HCEC 1CT (cell line): ENCODE measurements around the gene RIMBP3B.
"Not testable (repeated sequence)": the region's sequence is repeated elsewhere in the genome, so short reads cannot be mapped to it uniquely, and the experiment has no call there.

Source experiments
- DNase-seq: peaks from one replicate; pipeline ENCODE4 v3.0.0-alpha.2; 2017

The RIMBP3B gene, protein sequence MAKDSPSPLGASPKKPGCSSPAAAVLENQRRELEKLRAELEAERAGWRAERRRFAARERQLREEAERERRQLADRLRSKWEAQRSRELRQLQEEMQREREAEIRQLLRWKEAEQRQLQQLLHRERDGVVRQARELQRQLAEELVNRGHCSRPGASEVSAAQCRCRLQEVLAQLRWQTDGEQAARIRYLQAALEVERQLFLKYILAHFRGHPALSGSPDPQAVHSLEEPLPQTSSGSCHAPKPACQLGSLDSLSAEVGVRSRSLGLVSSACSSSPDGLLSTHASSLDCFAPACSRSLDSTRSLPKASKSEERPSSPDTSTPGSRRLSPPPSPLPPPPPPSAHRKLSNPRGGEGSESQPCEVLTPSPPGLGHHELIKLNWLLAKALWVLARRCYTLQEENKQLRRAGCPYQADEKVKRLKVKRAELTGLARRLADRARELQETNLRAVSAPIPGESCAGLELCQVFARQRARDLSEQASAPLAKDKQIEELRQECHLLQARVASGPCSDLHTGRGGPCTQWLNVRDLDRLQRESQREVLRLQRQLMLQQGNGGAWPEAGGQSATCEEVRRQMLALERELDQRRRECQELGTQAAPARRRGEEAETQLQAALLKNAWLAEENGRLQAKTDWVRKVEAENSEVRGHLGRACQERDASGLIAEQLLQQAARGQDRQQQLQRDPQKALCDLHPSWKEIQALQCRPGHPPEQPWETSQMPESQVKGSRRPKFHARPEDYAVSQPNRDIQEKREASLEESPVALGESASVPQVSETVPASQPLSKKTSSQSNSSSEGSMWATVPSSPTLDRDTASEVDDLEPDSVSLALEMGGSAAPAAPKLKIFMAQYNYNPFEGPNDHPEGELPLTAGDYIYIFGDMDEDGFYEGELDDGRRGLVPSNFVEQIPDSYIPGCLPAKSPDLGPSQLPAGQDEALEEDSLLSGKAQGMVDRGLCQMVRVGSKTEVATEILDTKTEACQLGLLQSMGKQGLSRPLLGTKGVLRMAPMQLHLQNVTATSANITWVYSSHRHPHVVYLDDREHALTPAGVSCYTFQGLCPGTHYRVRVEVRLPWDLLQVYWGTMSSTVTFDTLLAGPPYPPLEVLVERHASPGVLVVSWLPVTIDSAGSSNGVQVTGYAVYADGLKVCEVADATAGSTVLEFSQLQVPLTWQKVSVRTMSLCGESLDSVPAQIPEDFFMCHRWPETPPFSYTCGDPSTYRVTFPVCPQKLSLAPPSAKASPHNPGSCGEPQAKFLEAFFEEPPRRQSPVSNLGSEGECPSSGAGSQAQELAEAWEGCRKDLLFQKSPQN (N-terminal part only)

DNA sequence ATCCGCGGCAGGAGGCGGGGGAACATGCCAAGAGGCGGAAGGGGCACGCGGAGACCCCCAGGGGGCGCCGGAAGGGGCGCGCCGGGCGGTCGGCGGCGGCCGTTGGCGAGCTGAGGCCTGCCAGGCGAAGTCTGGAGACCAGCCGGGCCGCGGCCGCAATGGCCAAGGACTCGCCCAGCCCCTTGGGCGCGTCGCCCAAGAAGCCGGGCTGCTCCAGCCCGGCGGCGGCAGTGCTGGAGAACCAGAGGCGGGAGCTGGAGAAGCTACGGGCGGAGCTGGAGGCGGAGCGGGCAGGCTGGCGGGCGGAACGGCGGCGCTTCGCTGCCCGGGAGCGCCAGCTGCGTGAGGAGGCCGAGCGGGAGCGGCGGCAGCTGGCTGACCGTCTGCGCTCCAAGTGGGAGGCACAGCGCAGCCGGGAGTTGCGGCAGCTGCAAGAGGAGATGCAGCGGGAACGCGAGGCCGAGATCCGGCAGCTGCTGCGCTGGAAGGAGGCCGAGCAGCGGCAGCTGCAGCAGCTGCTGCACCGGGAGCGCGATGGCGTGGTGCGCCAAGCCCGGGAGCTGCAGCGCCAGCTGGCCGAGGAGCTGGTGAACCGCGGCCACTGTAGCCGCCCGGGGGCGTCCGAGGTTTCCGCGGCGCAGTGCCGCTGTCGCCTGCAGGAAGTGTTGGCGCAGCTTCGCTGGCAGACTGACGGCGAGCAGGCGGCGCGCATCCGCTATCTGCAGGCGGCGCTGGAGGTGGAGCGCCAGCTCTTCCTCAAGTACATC lies at the start of gene RIMBP3B:
Gene RIMBP3B, plus strand, starts transcription at position 51 of the 767 bp plus-strand sequence. Its CDS starts 108 bp downstream, at position 159.
- not testable (repeated sequence) for DNase-seq

DNA sequence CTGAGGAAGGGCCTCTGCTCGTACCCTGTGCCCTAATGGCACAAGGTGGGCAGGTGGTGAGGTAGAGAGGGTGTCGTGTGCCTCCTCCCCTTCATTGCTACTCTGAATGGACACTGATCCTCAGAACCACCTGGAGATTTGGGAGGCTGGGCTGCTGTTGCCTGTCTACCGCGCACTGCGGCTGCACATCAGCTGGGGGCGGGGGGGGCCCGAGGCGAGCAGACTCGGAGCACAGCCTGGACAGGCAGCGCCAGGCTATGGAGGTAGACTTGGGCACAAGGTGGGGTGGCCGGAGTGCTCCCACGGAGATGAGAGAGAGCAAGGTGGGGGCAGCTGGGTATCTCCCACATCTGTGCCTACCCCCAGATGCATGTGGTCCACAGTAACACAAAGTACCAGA lies 26.0 kb upstream of the RIMBP3B start:
- not testable (repeated sequence) for DNase-seq

DNA sequence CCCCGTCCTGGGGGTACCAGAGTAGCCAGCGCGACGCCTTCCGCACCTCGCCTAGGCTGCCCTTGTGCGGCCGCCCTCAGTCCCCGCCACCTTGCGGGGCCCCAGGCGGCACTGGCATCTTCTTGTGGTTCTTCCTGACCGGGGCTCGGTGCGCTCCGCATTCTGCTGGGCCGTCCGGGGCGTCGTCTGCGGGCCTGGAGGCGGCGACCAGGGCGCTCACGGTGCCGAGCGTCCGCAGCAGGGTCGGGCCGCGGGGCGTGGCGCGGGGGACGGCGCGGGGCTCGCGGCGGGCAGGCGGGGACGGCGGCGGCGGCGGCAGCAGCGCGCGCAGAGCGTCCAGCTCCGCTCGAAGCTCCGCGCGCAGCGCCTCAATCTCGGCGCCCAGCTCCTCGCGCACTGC lies 23.0 kb upstream of the RIMBP3B start:
- DNase-seq, result not testable (repeated sequence)

DNA sequence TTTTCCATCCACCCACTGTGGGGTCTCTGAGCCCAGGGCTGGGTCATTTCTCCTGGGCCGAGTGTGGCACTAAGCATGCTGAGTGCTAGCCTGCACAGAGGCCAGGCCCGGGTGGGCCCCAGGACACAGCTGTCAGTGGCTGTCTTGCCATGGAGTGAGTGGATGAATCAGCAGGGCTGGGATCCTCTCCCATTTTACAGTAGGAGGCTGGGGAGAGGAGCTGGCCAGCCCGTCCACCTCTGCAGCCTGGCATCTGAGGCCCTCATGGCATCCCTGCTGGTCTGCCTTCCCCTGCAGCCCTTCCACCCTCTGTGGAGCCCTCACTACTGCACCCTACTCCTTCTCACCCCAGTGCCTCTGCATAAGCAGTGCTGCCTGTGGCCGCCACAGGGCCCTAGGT lies 21.1 kb upstream of the RIMBP3B start:
- not testable (repeated sequence) for DNase-seq

DNA sequence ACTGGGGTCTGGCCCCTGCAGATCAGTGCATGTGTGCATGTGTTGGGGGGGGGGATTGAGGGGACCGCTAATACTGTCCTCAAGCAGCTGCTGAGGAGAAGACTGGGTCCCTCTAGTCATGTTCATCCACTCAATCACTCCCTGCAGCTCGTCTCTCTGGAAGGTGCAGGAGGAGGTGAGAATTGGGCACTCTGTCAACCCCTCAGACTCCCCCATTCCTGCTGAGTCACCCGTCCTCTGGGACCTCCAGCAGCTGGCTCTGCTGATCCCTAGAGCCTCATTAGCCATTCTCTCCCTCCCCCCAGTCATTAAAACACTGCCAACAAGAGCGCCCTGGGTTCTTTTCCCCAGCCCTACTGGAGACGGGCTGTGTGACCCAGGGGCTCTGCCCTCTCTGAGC lies 20.5 kb upstream of the RIMBP3B start:
- not testable (repeated sequence) for DNase-seq

DNA sequence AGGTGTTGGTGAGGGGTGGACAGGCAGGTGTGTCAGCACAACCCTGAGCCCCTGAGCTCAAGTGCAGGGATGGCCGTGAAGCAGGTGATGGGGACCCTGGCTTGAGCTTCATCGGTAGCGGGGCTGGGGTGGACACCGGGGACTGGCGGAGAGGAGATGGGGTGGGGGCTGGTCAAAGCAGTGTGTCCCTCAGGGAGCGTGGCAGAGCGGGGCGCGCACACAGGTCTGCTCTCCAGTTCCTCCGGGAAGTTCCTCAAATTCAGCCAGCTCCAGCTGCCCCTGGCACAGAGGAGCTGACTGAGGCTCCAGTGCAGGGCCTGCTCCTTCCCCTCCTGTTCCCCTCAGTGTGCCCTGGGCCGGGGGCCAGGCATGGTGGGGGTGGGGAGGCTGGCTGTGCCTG lies 19.7 kb upstream of the RIMBP3B start:
- not testable (repeated sequence) for DNase-seq

DNA sequence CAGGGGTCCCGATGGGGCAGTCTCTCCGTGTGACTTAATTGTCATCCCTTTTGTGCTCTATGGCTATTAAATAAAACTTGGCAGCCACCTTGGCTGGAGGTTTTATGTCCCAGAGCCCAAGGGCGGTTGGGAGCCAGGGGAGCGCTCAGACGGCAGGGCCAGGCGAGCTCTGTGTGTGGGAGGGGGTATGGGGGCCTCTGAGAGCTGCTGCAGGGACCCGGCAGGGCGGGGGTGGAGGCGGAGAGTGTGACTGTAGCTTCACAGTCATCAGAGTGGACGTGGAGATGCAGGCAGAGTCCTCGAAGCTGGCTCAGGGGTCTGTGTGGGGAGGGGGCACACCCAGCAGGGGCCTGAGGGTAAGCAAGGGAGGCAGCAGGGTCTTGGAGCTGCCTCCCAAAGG lies 19.2 kb upstream of the RIMBP3B start:
- DNase-seq, result not testable (repeated sequence)

DNA sequence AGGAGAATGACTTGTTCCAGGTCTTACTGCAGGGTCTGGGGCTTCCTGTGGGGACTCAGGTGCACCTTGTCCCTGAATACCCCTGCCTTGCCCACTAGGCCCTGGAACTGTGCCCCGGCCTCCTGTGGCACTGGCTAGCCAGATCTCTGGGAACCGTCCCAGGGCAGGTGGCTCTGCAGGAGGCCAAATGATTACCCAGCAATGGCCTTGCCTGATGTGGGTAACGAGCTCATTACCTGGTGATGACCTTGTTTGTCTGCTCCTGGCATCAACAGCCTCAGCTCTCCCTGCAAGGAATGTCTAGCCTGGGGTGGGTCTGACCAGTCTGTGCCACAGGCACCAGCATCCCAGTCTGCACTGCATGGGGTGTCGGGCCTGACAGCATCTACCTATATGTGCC lies 18.2 kb upstream of the RIMBP3B start:
- not testable (repeated sequence) for DNase-seq

DNA sequence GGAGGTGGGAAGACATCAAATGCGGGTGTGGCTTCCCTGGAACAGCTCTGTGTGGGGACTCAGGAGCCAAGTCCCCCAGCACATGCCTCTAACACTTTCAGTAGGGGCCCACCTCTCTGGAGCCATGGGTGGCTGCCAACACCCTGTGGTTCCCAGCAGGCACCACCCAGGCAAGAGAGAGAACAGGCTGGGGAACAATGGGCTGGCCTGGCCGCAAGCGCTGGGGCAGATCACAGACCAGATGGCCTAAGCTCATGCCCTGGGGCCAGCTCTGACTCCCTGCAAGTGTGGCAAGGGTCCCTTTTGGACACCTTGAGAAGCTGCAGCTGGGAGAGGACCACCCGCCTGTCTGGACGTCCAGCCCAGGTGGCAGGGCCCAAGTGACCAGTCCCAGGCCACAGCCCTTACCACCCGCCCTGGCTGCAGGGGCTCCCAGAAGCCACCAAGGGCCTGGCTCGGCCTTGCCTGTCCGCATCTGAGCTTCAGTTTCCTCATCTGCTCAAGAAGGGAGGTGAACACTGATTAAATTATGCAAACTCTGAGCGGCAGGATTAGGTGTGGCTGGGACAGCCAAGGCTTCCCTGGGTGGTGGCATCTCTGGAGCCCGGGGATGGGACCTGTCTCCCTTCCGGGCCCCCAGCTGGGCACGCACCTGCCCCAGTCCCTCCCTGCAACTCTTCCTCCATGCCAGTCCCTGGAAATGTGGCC lies 14.8 kb upstream of the RIMBP3B start:
- DNase-seq, result not testable (repeated sequence)

DNA sequence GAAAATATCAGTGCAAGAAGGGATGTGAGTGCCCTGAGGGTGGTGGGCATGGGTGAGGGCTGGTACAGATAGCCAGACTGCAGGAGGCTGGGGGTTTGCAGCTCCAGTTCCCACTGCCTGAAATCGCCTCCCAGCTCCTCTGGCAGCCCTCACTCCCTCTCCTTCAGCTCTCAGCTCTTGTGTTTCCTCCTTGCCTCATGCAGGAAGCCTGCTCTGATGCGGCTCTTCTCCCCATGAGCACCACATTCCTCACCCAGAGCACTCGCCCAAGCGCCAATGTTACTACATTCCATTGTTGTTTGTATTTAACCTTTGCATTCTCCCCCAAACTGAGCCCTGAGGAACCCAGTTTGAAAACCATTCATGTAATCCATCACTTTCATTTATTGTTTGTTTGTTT lies 7.7 kb upstream of the RIMBP3B start:
- not testable (repeated sequence) for DNase-seq

DNA sequence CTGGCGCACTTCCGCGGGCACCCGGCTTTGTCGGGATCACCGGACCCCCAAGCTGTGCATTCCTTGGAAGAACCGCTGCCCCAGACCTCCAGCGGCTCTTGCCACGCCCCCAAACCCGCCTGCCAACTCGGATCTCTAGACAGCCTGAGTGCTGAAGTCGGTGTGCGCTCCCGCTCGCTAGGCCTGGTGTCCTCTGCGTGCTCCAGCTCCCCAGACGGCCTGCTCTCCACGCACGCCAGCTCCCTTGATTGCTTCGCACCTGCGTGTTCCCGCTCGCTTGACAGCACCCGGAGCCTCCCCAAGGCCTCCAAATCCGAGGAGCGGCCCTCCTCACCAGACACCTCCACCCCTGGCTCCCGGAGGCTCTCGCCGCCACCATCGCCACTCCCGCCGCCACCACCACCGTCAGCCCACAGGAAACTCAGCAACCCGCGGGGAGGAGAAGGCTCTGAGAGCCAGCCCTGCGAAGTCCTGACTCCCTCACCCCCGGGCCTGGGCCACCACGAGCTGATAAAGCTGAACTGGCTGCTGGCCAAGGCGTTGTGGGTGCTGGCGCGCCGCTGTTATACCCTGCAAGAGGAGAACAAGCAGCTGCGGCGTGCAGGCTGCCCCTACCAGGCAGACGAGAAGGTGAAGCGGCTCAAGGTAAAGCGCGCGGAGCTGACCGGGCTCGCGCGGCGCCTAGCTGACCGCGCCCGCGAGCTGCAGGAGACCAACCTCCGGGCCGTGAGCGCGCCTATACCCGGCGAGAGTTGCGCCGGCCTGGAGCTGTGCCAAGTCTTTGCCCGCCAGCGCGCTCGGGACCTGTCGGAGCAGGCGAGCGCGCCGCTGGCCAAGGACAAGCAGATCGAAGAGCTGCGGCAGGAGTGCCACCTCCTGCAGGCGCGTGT lies 1.2 kb downstream of the RIMBP3B start:
- DNase-seq, result not testable (repeated sequence)

DNA sequence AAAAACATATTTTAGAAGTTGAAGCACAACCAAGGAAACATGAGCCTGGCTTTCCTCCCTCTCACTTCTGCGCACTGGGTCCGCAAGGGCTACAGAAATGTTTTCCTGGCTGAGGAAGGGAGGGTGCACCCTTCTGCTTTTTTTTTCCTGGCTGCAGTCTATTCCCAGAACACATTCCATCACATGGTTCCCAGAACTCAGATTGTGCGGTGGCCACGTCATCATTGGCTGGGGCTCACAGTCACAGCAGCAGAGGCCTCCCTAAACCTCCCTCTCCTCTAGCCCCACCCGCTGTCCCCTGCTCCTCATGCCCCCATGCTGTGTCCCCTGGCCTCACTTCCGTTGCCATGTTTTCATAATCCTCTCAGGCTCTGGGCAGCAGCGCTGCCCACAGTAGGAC lies 5.9 kb downstream of the RIMBP3B start:
- DNase-seq, result not testable (repeated sequence)

DNA sequence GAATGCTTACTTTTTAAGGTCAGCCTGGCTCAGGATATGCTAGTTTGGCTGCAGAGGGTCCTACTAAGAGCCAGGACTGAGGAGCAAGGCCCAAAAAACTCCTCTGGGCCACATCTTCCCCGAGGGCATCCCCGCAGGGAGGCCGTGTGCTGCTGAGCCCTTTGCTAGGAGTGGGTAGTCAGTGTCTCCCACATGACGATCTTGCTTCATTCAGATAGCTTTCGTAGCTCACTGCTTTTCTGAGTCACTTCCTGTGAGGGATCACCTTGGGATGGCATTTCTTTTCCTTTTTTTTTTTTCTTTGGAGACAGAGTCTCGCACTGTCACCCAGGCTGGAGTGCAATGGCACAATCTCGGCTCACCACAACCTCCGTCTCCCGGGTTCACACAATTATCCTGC lies 6.5 kb downstream of the RIMBP3B start:
- DNase-seq, result not testable (repeated sequence)

DNA sequence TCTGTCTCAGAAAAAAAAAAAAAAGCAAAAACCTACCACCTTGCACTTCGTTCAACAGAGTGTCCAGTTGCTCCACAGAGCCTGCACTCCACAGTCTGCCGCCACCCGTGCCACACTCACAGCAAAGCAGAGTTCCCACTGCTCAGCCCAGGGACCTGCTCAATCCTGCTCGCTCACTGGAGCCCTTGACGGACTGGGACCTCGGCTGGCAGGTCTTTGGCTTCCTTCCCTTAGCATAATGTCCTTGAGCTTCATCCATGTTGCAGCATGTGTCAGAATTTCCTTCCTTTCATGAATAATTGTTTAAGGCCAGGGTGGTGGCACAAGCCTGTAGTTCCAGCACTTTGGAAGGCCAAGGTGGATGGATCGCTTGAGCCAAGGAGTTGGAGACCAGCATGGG lies 11.1 kb downstream of the RIMBP3B start:
- not testable (repeated sequence) for DNase-seq

DNA sequence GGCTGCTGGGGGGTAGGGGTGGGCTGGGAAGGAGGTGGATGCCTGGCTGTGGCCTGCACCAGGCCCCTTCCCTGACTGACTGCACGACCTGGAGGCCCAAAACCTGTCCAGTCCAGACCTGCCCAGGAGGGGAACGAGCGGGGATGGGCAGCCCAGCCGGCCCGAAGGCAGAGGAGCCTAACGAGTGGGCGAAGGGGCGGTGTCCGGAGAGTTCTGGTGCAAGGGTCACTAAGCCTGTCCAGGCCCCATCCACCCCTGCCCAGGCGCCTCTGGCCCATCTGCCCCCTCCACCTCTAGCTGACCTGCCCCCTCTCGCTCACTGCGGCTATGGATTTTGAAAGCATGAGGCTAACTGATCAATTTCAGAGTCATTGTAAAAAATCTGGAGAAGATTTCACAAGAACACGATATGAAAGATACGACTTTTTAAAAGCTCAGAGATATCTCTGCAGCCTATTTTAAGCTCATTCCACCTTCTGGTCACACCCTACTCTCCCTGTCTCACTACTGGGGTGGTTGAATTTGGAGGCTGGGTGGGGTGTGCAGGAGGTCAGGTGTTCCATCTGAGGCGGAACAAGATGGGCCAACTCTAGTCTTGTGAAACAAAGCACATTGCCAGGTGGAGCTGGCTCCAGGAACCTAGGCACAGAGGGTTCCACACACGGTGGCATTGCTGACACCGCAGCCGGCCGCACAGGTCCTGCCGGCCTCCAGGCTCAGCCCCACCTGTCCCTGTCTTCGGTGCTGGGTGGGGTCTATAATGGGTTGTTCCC lies 17.8 kb downstream of the RIMBP3B start:
- not testable (repeated sequence) for DNase-seq

DNA sequence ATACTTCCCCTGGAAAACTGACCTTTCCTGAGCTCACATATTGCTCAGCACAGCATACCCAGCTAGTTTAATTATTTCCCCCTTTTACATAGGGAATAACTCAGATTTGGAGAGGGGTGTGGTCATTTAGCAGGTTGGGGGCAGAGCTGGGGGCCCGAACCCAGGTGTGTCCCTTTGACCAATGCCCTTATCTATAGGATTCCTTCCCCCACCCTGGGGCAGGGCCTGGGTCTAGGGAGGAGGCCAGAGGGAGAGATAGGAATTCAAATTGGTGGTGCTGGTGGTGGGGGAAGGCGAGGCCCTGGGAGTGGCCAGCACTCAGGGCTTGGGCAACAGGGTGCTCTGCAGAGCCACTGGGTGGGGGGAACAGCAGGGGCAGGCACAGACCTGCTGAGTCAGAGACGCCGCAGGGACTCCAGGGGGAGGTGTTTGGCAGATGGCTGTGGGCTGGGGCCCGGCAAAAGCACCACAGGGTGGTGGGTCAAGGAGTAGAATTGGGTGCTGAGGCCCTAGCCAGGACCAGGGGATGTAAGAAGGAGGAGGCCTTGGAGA lies 19.3 kb downstream of the RIMBP3B start:
- not testable (repeated sequence) for DNase-seq

DNA sequence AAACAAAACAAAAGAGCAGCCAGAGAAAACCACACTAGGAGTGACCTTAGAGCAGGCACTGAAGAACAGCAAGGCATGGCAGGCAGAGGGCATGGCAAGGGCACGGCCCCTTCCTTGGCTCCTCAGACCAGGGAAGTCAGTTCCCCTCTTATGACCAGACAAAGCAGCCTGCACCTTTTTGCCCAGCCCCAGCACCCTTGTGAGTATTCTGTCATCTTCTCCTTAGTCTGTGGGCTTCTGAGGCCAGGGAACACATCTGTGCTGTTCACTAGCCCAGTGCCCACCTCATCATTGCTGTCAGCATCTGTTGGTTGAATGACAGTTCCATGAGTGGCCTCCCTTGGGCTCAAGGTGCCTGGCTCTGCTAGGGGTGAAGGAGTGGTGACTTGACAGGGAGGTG lies 23.6 kb downstream of the RIMBP3B start:
- DNase-seq, result not testable (repeated sequence)

DNA sequence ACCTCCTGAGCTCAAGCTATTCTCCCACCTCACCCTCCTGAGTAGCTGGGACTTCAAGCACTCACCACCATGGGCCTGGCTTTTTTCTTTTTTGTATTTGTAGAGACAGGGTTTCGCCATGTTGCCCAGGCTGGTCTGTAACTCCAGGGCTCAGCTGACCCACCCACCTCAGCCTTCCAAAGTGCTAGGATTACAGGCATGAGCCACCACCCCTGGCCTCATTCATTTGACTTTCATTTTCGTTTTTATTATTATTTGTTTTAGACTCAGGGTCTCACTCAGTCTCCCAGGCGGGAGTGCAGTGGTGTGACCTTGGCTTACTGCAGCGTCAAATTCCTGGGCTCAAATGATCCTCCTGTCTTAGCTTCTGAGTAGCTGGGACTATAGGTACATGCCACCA lies 24.2 kb downstream of the RIMBP3B start:
- DNase-seq, result not testable (repeated sequence)

DNA sequence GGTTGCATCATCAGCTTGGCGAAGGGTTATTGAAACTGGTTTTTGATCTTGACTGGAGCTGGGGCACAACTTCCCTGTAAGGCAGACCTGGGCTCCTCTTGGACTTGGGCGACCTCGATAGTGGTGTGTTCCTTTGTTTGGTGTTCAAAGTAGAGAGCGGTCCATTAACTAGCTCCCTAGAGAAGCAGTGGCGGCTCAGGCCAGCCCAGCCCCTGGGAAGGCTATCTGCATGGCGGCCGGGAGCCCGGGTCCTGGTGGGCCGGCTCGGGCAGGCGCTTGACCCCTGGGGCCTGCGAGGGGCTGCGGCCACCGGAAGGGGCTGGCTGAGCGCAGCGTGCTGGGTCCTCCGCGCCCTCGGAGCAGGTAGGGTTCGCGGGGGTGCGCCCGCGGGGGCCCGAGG lies 32.8 kb downstream of the RIMBP3B start:
- not testable (repeated sequence) for DNase-seq
